ENCODE data around the gene CLEC4A. TPM values are rescaled to one million over a fixed set of nuclear protein-coding genes. Genes with fewer than 3 reads are reported as not detected.

CLEC4A gene
- total RNA-seq, 1 donor from 2014 or later = not detected

Other genes with a start within 250 kb of the CLEC4A start
- 31.4 and 32.9 TPM in 2 replicates for gene SLC2A3, start 187.4 kb upstream of the CLEC4A start, total RNA-seq
- gene FOXJ2, start 90.9 kb upstream of the CLEC4A start, total RNA-seq = 8.4 and 11.9 TPM in 2 replicates
- gene C3AR1, start 57.3 kb upstream of the CLEC4A start, total RNA-seq = 0.08 TPM in 1 of 2 replicates, not detected in the other
- 53.1 and 55.7 TPM in 2 replicates for gene NECAP1, start 41.3 kb upstream of the CLEC4A start, total RNA-seq
- gene ZNF705A, start 33.4 kb downstream of the CLEC4A start, total RNA-seq = not detected in 2 replicates
- gene FAM90A1, start 104.0 kb downstream of the CLEC4A start, total RNA-seq = not detected in 2 replicates